GM19467 (cell line): ENCODE results near the gene CCDC171.

Experiments
- ATAC-seq: cut with Tn5 transposase; IDR thresholded peaks from one replicate; pipeline ENCODE4 v1.9.1; 2021; ENCODE audit warnings: mild to moderate bottlenecking, moderate library complexity; ENCODE audit not compliant: unreplicated experiment

Gene CCDC171

DNA sequence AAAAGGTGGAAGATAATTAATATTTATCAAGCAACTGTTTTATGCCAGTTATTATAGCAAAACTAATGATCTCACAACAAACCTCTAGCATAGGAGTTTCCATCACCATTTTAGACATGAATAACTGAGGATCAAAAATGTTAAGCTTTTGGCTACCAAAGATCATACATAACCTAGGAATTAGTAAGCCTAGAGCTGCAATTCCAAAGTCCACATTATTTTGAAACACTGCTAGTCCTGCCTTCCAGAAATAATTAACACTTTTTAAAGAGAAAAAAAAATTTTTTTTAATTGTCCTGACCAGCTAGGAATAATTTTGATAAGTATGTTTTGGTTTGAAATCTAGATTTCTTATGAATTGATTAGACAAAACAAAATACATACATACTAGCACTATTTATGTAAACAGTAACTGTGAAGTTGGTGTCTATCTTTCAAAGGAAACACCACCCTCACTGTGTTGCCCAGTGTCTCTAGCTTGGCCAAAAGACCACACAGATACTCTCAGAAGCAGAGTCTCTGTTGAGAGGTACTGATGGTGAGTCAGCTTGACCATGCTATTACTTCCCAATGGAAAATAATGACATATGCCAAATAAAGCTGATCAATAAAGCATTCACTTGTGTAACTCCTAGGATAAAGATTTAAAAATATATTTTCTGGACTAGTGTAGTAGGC lies 422.4 kb downstream of the CCDC171 start:
- ATAC-seq: no peak

GRCh38 chr9:15977438-15977837 lies 424.6 kb downstream of the CCDC171 start:
- no peak for ATAC-seq

DNA sequence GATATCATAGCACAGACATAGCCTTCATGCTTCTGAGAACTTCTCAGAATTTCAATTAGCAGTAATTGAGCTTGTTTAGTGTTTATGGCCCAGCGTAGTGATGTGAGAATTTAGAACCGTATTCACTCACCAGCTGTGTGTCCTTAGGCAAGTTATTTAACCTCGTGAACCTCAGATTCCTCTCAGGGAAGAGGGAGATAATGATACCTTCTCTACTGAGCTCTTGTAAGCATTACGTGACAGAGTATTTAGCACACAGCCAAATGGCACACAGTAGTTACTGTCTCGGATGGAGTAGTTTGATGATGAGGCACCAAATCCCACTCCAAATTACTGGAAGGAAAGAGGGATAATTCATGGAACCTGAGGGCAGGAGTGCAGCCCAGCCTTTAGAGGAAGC lies 429.3 kb downstream of the CCDC171 start:
- ATAC-seq: no peak

DNA sequence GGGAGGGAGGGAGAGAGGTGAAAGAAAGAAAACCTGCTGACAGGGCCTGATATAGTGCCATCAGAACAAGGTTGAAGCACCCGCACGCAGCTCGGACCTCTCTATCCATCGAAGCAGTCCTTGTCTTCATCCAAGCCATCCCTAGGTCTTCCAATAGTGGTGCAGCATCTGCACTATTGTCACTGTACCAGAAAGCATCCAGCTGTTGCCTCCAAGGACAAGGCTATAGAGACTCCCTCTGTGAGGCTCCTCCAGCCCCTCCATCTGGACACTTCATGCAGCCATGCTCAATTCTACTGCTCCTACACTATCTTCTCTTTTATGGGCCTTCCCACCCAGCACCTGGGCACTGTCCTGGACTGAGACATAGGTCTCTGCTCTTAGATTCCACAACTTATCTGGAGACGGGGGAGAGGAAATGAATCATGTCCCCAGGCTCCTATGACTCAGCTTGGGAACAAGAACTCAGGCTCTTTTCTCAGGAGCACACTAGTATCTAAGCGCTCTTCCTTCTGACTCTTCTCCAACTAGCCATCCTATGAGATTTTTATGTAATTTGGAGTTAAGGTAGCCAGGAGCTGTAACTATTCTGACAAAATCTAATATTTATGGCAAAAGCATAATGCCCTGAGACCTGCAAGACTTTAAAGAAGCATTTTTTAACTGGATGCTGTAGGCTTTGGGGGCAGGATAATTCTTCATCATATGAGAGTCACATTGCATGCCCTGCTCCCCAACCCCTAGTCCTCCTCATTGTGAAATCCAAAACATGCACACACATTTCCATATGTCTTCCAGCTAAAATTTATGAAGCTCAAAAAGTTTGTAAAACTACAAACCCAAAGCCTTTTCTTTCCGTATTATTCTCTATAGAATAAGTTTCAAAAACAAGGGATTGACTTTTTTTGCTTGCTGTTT lies 446.8 kb downstream of the CCDC171 start:
- ATAC-seq: no peak

DNA sequence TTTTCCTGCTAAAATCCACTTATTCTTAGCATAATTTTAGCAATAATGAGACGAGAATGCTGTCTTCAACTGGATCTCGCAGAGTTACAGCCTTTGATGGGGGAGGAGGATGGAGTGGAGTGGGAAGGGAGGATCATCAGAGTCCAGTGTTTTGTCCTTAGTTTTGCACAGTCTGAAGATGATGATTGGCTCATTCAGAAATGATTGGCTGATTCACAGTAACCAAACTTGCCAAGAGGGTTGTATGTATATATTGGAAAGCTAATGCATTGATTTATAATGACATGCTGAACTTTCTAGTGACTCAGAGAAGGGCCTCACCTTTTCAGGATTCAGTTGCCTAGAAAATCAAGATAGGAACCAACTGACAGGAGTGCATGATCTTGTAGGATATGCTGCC lies 448.0 kb downstream of the CCDC171 start:
- no peak for ATAC-seq

- ATAC-seq: no peak
Observed at GRCh38 chr9:16001856-16002255, 449.0 kb downstream of the CCDC171 start.

DNA sequence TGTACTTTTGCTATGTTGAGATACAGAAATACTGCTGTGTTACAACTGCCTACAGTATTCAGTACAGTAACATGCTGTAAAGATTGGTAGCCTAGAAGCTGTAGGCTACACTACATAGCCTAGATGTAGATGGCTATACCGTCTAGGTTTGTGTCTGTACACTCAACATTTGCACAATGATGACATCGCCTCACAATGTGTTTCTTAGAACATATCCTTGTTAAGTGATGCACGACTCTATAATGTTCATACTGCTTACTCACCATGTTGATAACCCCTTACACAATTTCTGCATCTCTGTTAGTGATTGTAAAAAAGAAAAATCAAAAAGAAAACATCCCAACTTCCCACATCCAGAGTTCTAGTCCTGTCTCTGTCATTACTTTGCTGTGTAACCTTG lies 450.0 kb downstream of the CCDC171 start:
- no peak for ATAC-seq

GRCh38 chr9:16003785-16004184 lies 450.9 kb downstream of the CCDC171 start:
- no peak for ATAC-seq

- no peak for ATAC-seq
Observed at GRCh38 chr9:16004613-16005012, 451.8 kb downstream of the CCDC171 start.

DNA sequence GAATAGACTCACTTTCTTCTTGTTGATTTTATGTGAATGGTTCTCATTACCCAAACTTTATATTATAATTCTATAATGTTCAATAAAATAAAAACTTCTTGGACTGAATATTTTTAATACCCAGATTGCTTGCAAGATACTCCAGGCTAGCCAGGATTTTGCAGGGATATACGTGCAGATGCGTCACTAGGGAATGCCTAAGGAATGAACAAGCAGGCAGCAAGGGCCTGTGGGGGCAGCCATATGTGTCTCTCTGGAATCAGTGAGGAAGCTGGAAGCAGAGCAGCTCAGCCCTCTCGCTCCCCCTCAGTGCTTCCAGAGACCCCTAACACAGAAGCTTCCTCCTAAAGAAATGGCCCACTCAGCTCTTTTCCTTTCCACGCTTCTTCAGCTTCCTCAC lies 457.4 kb downstream of the CCDC171 start:
- ATAC-seq: no peak

- ATAC-seq: no peak
Observed at GRCh38 chr9:16012621-16013020, 459.8 kb downstream of the CCDC171 start.

DNA sequence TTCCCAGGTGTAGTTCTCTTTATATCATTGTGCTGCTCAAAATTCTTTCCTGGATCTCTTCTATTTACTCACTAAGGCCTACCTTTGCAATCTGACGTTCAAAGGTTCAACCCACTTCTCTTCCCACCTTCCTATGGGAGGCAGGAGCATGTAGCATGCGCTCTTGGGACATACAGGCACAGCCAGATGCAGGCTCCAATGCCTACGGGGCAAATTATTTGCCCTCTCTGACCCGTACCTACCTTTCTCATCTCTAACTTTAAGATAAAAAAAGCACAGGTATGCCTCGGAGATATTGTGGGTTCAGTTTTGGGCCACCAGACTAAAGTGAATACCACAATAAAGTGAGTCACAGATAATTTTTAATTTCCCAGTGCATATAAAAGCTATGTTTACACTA lies 460.5 kb downstream of the CCDC171 start:
- no peak for ATAC-seq

DNA sequence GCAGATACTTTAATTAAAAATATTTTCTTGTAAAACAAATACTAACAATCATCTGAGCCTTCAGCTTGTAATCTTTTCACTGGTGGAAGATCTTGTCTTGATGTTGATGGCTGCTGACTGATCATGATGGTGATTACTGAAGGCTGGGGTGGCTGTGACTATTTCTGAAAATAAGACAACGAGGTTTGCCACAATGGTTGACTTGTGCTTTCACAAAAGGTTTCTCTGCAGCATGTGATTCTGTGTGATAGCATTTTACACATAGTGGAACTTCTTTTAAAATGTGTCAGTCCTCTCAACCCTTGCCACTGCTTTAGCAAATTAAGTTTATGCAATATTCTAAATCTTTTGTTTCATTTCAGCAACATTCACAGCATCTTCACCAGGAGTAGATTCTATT lies 461.0 kb downstream of the CCDC171 start:
- no peak for ATAC-seq

DNA sequence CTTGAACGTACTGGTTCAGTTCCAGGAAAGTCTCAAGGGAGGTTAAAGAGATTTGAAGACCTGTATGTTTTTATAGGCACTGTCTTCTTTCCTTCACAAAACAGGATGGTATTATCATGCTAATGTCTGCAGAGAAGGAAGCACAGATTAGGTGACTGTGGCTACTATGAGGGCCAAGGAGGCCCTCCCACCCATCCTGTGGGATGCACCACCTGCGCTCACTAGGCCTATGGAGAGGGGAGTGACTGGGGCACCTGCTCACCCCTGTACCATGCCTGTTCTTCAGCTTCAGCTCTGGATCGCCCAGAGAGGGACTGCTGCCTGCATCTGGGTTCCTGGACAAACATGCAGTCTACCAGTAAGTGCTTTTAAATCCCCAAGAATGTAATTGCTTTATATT lies 469.4 kb downstream of the CCDC171 start:
- ATAC-seq: no peak

- ATAC-seq: no peak
Observed at GRCh38 chr9:16023446-16023845, 470.6 kb downstream of the CCDC171 start.
